ENCODE data around the gene PFDN1.

DNA sequence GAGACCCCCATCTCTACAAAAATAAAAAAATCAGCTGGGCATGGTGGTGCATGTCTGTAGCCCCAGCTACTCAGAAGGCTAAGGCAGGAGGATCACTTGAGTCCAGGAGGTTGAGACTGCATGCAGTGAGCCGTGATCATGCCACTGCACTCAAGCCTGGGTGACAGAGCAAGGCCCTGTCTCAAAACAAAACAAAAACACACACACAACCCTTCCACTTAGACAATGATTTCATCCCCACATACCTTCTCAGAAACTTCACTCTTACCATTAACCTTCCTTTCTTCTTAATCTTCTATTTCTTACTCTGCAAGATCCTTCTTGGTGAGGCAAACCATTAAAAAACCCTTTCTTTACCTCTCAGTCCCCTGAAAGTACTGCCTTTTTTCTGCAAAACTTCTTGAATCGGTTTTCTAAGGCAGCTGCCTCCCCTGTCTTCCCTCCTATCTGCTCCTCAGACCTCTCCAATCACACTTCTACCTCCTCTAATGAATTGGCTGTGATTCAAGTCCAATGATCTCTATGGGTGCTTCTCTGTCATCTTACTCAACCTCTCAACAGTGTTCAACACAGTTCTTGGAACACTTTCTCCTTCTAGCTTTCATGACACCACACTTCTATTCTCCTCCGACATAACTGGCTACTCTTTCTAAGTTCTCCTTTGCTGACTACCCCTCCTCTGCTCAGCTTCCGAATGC, 47.3 kb downstream of the PFDN1 start:
- TF ChIP-seq, protein P1, sequence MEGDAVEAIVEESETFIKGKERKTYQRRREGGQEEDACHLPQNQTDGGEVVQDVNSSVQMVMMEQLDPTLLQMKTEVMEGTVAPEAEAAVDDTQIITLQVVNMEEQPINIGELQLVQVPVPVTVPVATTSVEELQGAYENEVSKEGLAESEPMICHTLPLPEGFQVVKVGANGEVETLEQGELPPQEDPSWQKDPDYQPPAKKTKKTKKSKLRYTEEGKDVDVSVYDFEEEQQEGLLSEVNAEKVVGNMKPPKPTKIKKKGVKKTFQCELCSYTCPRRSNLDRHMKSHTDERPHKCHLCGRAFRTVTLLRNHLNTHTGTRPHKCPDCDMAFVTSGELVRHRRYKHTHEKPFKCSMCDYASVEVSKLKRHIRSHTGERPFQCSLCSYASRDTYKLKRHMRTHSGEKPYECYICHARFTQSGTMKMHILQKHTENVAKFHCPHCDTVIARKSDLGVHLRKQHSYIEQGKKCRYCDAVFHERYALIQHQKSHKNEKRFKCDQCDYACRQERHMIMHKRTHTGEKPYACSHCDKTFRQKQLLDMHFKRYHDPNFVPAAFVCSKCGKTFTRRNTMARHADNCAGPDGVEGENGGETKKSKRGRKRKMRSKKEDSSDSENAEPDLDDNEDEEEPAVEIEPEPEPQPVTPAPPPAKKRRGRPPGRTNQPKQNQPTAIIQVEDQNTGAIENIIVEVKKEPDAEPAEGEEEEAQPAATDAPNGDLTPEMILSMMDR (IDR thresholded peaks at IDR 0.05) = no peak
- TF ChIP-seq POLR2A (IDR thresholded peaks at IDR 0.05) = no peak

All from testis (tissue), 2 donors.